ENCODE results near the gene IZUMO2.

DNA sequence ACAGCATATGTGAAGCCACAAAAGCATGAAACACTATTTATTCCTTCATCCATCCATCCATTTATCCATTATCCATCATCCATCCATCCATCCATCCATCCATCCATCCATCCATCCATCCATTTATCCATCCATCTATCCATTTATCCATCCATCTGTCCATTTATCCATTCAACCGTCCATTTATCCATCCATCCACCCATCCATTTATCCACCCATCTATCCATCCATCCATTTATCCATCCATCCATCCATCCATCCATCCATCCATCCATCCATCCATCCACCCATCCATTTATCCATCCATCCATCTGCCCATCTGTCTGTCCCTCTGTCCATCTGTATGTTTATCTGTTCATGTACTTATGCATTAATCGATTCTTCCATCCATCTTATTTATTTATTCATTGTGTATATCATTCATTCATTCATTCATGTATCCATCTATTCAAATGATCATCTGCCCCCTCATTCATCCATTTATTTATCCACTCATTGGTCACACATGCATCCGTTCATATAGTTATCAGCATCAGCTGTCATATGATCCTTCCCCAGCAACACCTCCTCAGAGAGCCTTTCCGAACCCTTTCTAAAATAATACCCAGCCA is 33.3 kb upstream of the IZUMO2 start:
- TF ChIP-seq, protein P1, sequence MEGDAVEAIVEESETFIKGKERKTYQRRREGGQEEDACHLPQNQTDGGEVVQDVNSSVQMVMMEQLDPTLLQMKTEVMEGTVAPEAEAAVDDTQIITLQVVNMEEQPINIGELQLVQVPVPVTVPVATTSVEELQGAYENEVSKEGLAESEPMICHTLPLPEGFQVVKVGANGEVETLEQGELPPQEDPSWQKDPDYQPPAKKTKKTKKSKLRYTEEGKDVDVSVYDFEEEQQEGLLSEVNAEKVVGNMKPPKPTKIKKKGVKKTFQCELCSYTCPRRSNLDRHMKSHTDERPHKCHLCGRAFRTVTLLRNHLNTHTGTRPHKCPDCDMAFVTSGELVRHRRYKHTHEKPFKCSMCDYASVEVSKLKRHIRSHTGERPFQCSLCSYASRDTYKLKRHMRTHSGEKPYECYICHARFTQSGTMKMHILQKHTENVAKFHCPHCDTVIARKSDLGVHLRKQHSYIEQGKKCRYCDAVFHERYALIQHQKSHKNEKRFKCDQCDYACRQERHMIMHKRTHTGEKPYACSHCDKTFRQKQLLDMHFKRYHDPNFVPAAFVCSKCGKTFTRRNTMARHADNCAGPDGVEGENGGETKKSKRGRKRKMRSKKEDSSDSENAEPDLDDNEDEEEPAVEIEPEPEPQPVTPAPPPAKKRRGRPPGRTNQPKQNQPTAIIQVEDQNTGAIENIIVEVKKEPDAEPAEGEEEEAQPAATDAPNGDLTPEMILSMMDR (IDR thresholded peaks at IDR 0.05; ENCODE audit: poor library complexity): no peak
- no peak for TF ChIP-seq EZH2phosphoT487 (IDR thresholded peaks at IDR 0.05; ENCODE audit: low read depth, severe bottlenecking, unreplicated experiment)
- TF ChIP-seq EZH2 (IDR thresholded peaks at IDR 0.05; ENCODE audit: borderline replicate concordance): no peak

Data from hepatocyte (in vitro differentiated cells).